ENCODE measurements around the gene BRAF.

DNA sequence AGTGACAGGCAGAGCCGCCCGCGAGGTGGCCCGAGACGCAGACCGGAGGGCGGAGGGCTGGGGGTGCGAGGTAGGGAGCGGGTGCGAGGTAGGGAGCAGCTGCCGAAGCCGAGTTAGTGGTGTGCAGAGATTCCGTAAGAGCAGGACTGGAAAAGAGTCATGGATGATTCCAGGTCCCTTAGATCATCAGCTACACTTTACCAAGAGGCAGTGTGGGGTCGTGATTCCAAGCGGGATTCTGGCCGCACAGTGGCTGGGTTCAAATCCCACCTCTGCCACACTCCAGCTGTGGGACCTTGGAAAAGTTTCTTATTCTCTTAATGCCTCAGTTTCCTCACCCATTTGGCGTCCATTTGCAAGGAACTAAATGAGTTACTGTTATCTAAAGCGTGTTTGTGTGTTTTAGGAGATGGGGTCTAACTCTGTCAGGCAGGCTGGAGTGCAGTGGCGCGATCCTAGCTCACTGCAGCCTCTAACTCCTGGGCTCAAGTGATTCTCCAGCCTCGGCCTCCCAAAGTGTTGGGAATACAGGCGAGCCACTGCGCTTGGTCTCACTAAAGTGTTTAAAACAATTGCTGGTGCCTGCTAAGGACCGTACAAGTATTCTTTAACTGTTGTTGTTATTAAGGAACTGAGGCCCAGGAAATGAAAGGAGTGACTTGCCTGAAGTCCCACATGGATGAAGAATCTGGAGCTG, 227.1 kb downstream of the BRAF start:
- TF ChIP-seq, protein P1, sequence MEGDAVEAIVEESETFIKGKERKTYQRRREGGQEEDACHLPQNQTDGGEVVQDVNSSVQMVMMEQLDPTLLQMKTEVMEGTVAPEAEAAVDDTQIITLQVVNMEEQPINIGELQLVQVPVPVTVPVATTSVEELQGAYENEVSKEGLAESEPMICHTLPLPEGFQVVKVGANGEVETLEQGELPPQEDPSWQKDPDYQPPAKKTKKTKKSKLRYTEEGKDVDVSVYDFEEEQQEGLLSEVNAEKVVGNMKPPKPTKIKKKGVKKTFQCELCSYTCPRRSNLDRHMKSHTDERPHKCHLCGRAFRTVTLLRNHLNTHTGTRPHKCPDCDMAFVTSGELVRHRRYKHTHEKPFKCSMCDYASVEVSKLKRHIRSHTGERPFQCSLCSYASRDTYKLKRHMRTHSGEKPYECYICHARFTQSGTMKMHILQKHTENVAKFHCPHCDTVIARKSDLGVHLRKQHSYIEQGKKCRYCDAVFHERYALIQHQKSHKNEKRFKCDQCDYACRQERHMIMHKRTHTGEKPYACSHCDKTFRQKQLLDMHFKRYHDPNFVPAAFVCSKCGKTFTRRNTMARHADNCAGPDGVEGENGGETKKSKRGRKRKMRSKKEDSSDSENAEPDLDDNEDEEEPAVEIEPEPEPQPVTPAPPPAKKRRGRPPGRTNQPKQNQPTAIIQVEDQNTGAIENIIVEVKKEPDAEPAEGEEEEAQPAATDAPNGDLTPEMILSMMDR (IDR thresholded peaks at IDR 0.05), result no peak
- no peak for TF ChIP-seq POLR2AphosphoS5 (IDR thresholded peaks at IDR 0.05)
- TF ChIP-seq POLR2A (IDR thresholded peaks at IDR 0.05), result no peak

All from transverse colon (tissue), 4 donors.